Neural cell (in vitro differentiated cells): ENCODE data around the gene EIF3D. TPM values are rescaled to one million over a fixed set of nuclear protein-coding genes. Genes with fewer than 3 reads are reported as not detected.

Experiments used
- H2AFZ ChIP-seq: fragments of 200-600, 300-800 bp; sonication (generic), shearing (Covaris generic); 2 replicates; pipeline ENCODE4 v1.6.0; 2014; ENCODE audit warnings: low read depth, mild to moderate bottlenecking, antibody characterized with exemption, low read length, moderate library complexity
- H3F3A ChIP-seq: fragments of 200-600 bp; shearing (Covaris generic); 2 replicates; pipeline ENCODE4 v1.6.1; 2016; ENCODE audit warnings: mild to moderate bottlenecking, moderate library complexity, mixed read lengths, antibody characterized with exemption, low read length; ENCODE audit not compliant: insufficient read depth, poor library complexity, severe bottlenecking
- H3K27ac ChIP-seq: fragments of 200-600, 300-800 bp; sonication (generic), shearing (Covaris generic); 2 replicates; pipeline ENCODE4 v1.5.1; 2014; ENCODE audit warnings: mild to moderate bottlenecking, low read length, moderate library complexity
- H3K27me3 ChIP-seq: fragments of 300-800, 200-600 bp; sonication (generic), shearing (Covaris generic); 2 replicates; pipeline ENCODE4 v1.6.0; 2014; ENCODE audit warnings: mild to moderate bottlenecking, low read depth, low read length, moderate library complexity; ENCODE audit not compliant: insufficient read depth
- H3K36me3 ChIP-seq: fragments of 300-800, 200-600 bp; sonication (generic), shearing (Covaris generic); 2 replicates; pipeline ENCODE4 v1.5.1; 2014; ENCODE audit warnings: mild to moderate bottlenecking, antibody characterized with exemption, low read length, moderate library complexity; ENCODE audit not compliant: insufficient read depth
- H3K4me2 ChIP-seq: fragments of 300-800, 200-600 bp; sonication (generic), shearing (Covaris generic); 2 replicates; pipeline ENCODE4 v1.6.0; 2014; ENCODE audit warnings: mild to moderate bottlenecking, low read length
- H3K4me3 ChIP-seq: fragments of 300-800, 200-600 bp; sonication (generic), shearing (Covaris generic); 2 replicates; pipeline ENCODE4 v1.5.1; 2014; ENCODE audit warnings: mild to moderate bottlenecking, low read length, moderate library complexity
- H3K79me2 ChIP-seq: fragments of 200-600 bp; shearing (Covaris generic); replicated peaks from 2 replicates; pipeline ENCODE4 v1.6.0; 2014; ENCODE audit warnings: mild to moderate bottlenecking, low read length, moderate library complexity; ENCODE audit not compliant: insufficient read depth
- H3K9ac ChIP-seq: fragments of 300-800, 200-600 bp; sonication (generic), shearing (Covaris generic); 2 replicates; pipeline ENCODE4 v1.6.1; 2016; ENCODE audit warnings: mild to moderate bottlenecking, low read length, mixed read lengths
- H3K9me2 ChIP-seq: fragments of 200-600 bp; shearing (Covaris generic); 2 replicates; pipeline ENCODE4 v1.6.1; 2016; ENCODE audit warnings: mild to moderate bottlenecking, low read length, mixed read lengths; ENCODE audit not compliant: insufficient read depth
- H3K9me3 ChIP-seq: fragments of 200-600, 300-800 bp; sonication (generic), shearing (Covaris generic); 2 replicates; pipeline ENCODE4 v1.6.1; 2016; ENCODE audit warnings: mild to moderate bottlenecking, mixed run types, low read length, moderate library complexity, mixed read lengths
- H4K20me1 ChIP-seq: fragments of 200-600 bp; shearing (Covaris generic); 2 replicates; pipeline ENCODE4 v1.6.1; 2016; ENCODE audit warnings: mild to moderate bottlenecking, mixed run types; ENCODE audit not compliant: insufficient read depth
- EP300 ChIP-seq: fragments of 450-650 bp; conservative IDR thresholded peaks from 2 replicates; pipeline ENCODE4 v1.6.1; 2014; ENCODE audit warnings: antibody characterized with exemption, mild to moderate bottlenecking, moderate library complexity; ENCODE audit not compliant: poor library complexity, severe bottlenecking
- EZH2 ChIP-seq: fragments of 200-600, 300-800 bp; shearing (Covaris generic), sonication (generic); IDR thresholded peaks from 2 replicates; pipeline ENCODE4 v1.6.1; 2014; ENCODE audit warnings: antibody characterized with exemption, low read length, borderline replicate concordance, mild to moderate bottlenecking; ENCODE audit not compliant: insufficient read depth, poor library complexity, severe bottlenecking
- MXI1 ChIP-seq: fragments of 450-650 bp; conservative IDR thresholded peaks from 2 replicates; pipeline ENCODE4 v1.6.1; 2014; ENCODE audit warnings: antibody characterized with exemption, mild to moderate bottlenecking; ENCODE audit not compliant: poor library complexity, severe bottlenecking
- POLR2AphosphoS5 ChIP-seq: IDR thresholded peaks from 2 replicates; pipeline ENCODE4 v1.6.1; 2012
- RAD21 ChIP-seq: fragments of 450-650 bp; conservative IDR thresholded peaks from 2 replicates; pipeline ENCODE4 v1.6.1; 2014; ENCODE audit warnings: antibody characterized with exemption, mild to moderate bottlenecking, moderate library complexity
- SMC3 ChIP-seq: fragments of 450-650 bp; conservative IDR thresholded peaks from 2 replicates; pipeline ENCODE4 v1.6.1; 2014; ENCODE audit warnings: antibody characterized with exemption, mild to moderate bottlenecking, moderate library complexity; ENCODE audit not compliant: poor library complexity
- TAF1 ChIP-seq: IDR thresholded peaks from 2 replicates; pipeline ENCODE4 v1.6.1; 2012; ENCODE audit warnings: low read depth
- polyA plus RNA-seq: library from polyadenylated mRNA; depleted of rRNA; stranded (reverse); fragments of >200 nt; gene quantifications from 2 replicates; pipeline ENCODE4 v1.2.3, GENCODE V29; 2014
- TF ChIP-seq, protein P1 (sequence below): fragments of 450-650 bp; IDR thresholded peaks from 2 replicates; pipeline ENCODE4 v1.5.1; 2014; ENCODE audit warnings: antibody characterized with exemption, mild to moderate bottlenecking, moderate library complexity; ENCODE audit not compliant: poor library complexity, severe bottlenecking
- TF ChIP-seq, protein P2 (sequence below): IDR thresholded peaks from 2 replicates; pipeline ENCODE4 v1.6.1; 2012; ENCODE audit warnings: borderline replicate concordance

EIF3D gene
- polyA plus RNA-seq, 1 donor from 2014 or later, result 133 TPM

DNA sequence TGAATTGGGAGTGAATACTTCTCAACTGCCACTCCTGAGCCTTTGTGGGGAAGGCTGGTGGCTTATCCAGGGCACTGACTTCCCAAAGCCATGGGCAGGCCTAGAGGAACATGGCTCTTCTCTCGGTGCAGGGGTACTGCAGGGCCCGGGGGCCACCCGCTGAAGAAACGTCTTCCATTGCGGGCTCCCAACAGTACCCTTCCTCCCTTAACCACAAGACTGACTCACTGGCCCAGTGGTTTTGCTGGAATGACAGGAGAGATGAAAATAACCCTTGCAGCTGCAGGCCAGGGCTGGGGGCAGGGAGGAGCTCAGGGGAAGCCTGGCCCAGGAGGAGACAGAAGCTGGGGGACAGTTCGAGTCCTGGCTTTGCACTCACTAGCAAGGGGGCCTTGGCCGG is 61.0 kb downstream of the EIF3D start:
- no peaks in the 10 kb centered on the region for H3K79me2 ChIP-seq
- H4K20me1 ChIP-seq, result no peaks in the 10 kb centered on the region
- no peaks in the 10 kb centered on the region for H3K9me3 ChIP-seq
- no peaks in the 10 kb centered on the region for H3F3A ChIP-seq
- no peak overlapping the region for H3K9ac ChIP-seq
- H2AFZ ChIP-seq, result no peak overlapping the region
- no peaks in the 10 kb centered on the region for H3K9me2 ChIP-seq
- no peaks in the 10 kb centered on the region for H3K27me3 ChIP-seq
- H3K27ac ChIP-seq, result no peak overlapping the region
- H3K4me3 ChIP-seq, result no peak overlapping the region
- H3K36me3 ChIP-seq, result no peaks in the 10 kb centered on the region
- no peak overlapping the region for H3K4me2 ChIP-seq
- TF ChIP-seq RAD21 (no peak), MXI1 (no peak)
- TF ChIP-seq, protein P1, sequence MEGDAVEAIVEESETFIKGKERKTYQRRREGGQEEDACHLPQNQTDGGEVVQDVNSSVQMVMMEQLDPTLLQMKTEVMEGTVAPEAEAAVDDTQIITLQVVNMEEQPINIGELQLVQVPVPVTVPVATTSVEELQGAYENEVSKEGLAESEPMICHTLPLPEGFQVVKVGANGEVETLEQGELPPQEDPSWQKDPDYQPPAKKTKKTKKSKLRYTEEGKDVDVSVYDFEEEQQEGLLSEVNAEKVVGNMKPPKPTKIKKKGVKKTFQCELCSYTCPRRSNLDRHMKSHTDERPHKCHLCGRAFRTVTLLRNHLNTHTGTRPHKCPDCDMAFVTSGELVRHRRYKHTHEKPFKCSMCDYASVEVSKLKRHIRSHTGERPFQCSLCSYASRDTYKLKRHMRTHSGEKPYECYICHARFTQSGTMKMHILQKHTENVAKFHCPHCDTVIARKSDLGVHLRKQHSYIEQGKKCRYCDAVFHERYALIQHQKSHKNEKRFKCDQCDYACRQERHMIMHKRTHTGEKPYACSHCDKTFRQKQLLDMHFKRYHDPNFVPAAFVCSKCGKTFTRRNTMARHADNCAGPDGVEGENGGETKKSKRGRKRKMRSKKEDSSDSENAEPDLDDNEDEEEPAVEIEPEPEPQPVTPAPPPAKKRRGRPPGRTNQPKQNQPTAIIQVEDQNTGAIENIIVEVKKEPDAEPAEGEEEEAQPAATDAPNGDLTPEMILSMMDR, result no peak

DNA sequence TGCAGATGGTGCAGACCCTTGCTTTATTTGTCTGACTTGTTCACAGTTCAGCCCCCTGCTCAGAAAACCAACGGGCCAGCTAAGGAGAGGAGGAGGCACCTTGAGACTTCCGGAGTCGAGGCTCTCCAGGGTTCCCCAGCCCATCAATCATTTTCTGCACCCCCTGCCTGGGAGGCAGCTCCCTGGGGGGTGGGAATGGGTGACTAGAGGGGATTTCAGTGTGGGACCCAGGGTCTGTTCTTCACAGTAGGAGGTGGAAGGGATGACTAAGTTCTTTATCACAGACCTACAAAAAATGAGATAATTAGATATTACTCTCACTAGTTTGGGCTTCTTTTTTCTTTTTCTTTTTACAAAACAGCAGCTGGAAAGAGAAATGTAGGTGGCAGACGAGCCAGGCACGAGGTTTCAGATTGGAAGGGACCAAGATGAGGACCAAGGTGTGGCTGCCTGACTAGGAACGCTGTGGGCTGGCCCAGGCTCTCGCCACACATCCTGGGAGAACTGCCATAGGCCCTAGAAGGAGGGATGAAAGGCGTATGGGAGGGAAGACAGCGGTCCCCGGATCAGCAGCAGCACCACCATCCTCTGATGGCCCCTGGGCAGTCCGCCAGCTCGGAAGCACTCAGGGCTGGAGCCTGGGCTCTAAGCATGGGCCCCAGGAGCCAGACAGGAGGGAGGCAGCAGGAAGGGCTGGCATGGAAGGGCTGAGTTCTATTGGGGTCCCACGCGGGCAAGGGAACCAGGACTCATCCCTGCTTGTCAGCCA is 61.7 kb downstream of the EIF3D start:
- Histone ChIP-seq H3K9me2 (no peaks in the 10 kb centered on the region), H3K36me3 (no peaks in the 10 kb centered on the region), H3K27me3 (no peaks in the 10 kb centered on the region), H3K27ac (no peak overlapping the region), H2AFZ (no peak overlapping the region), H3K9ac (no peak overlapping the region), H3F3A (no peaks in the 10 kb centered on the region), H3K9me3 (no peaks in the 10 kb centered on the region), H3K79me2 (no peaks in the 10 kb centered on the region), H3K4me2 (no peak overlapping the region), H4K20me1 (no peaks in the 10 kb centered on the region), H3K4me3 (no peak overlapping the region)
- TF ChIP-seq EP300, result no peak
- no peak for TF ChIP-seq EZH2
- TF ChIP-seq SMC3, result no peak
- TF ChIP-seq, protein P2, sequence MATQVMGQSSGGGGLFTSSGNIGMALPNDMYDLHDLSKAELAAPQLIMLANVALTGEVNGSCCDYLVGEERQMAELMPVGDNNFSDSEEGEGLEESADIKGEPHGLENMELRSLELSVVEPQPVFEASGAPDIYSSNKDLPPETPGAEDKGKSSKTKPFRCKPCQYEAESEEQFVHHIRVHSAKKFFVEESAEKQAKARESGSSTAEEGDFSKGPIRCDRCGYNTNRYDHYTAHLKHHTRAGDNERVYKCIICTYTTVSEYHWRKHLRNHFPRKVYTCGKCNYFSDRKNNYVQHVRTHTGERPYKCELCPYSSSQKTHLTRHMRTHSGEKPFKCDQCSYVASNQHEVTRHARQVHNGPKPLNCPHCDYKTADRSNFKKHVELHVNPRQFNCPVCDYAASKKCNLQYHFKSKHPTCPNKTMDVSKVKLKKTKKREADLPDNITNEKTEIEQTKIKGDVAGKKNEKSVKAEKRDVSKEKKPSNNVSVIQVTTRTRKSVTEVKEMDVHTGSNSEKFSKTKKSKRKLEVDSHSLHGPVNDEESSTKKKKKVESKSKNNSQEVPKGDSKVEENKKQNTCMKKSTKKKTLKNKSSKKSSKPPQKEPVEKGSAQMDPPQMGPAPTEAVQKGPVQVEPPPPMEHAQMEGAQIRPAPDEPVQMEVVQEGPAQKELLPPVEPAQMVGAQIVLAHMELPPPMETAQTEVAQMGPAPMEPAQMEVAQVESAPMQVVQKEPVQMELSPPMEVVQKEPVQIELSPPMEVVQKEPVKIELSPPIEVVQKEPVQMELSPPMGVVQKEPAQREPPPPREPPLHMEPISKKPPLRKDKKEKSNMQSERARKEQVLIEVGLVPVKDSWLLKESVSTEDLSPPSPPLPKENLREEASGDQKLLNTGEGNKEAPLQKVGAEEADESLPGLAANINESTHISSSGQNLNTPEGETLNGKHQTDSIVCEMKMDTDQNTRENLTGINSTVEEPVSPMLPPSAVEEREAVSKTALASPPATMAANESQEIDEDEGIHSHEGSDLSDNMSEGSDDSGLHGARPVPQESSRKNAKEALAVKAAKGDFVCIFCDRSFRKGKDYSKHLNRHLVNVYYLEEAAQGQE, result no peak
- TF ChIP-seq POLR2AphosphoS5, result no peak
- no peak for TF ChIP-seq RAD21
- no peak for TF ChIP-seq MXI1
- no peak for TF ChIP-seq TAF1
- TF ChIP-seq, protein P1, result no peak
